PC-9 (cell line): Measurements from ENCODE around the gene PRKCB. TPM values are rescaled to one million over a fixed set of nuclear protein-coding genes. Genes with fewer than 3 reads are reported as not detected.
"Not testable (repeated sequence)": the region's sequence is repeated elsewhere in the genome, so short reads cannot be mapped to it uniquely, and the experiment has no call there.

ENCODE experiments used
- BruUV-seq: library from RNA; stranded (reverse); fragments of 400-500 nt; replicated peaks from 2 replicates; lab custom pipeline; 2021; lab: Mats Ljungman, UMichigan
- CTCF ChIA-PET: fragments of 300-600 bp; sonication (Branson Sonifier 250); formaldehyde crosslinking; loops from one replicate; lab custom pipeline; 2022; ENCODE audit warnings: antibody characterized with exemption; lab: Charles Lee
- POLR2A ChIA-PET: fragments of 300-600 bp; sonication (Branson Sonifier 250); formaldehyde crosslinking; loops from one replicate; lab custom pipeline; 2022; ENCODE audit warnings: antibody characterized with exemption; ENCODE audit not compliant: unreplicated experiment; lab: Charles Lee
- DNase-seq, 2 experiments: peaks; one replicate each; pipeline versions ENCODE4 v3.0.0 to v3.0.0-alpha.2; 2015 to 2022; ENCODE audit warnings: mixed read lengths in 1 of 2
- H2AFZ ChIP-seq: fragments of 200-600 bp; sonication (generic); 2 replicates; pipeline ENCODE4 v1.8.1; 2017; ENCODE audit warnings: antibody characterized with exemption
- H3F3A ChIP-seq: fragments of 200-600 bp; sonication (generic); 2 replicates; pipeline ENCODE4 v1.8.1; 2017; ENCODE audit warnings: antibody characterized with exemption, mild to moderate bottlenecking, low read depth; ENCODE audit not compliant: insufficient read depth
- H3K27ac ChIP-seq: fragments of 200-600 bp; sonication (generic); 2 replicates; pipeline ENCODE4 v1.6.1; 2016; ENCODE audit warnings: mixed run types
- H3K27me3 ChIP-seq: fragments of 200-600 bp; sonication (generic); 2 replicates; pipeline ENCODE4 v1.6.1; 2016; ENCODE audit warnings: low read depth, mixed run types; ENCODE audit not compliant: insufficient read depth
- H3K36me3 ChIP-seq: fragments of 200-600 bp; sonication (generic); 2 replicates; pipeline ENCODE4 v1.6.1; 2016; ENCODE audit warnings: low read depth, mixed run types
- H3K4me1 ChIP-seq: fragments of 200-600 bp; sonication (generic); replicated peaks from 2 replicates; pipeline ENCODE4 v1.6.1; 2016; ENCODE audit warnings: mixed run types; ENCODE audit not compliant: insufficient read depth
- H3K4me2 ChIP-seq: fragments of 200-600 bp; sonication (generic); 2 replicates; pipeline ENCODE4 v1.6.1; 2017; ENCODE audit warnings: mixed run types
- H3K4me3 ChIP-seq: fragments of 200-600 bp; sonication (generic); 2 replicates; pipeline ENCODE4 v1.6.1; 2016; ENCODE audit warnings: mixed run types
- H3K79me2 ChIP-seq: fragments of 200-600 bp; sonication (generic); 2 replicates; pipeline ENCODE4 v1.6.1; 2017; ENCODE audit warnings: low read depth, mixed run types
- H3K9me2 ChIP-seq: fragments of 200-600 bp; sonication (generic); 2 replicates; pipeline ENCODE4 v1.8.1; 2017; ENCODE audit warnings: mild to moderate bottlenecking; ENCODE audit not compliant: insufficient read depth
- H3K9me3 ChIP-seq: fragments of 200-600 bp; sonication (generic); 2 replicates; pipeline ENCODE4 v1.8.1; 2016; ENCODE audit warnings: low read depth; ENCODE audit not compliant: insufficient read depth
- H4K20me1 ChIP-seq: fragments of 200-600 bp; sonication (generic); 2 replicates; pipeline ENCODE4 v1.8.1; 2017; ENCODE audit not compliant: insufficient read depth
- EZH2 ChIP-seq: fragments of 200-600 bp; sonication (generic); IDR thresholded peaks from 2 replicates; pipeline ENCODE4 v1.8.0; 2017; ENCODE audit warnings: antibody characterized with exemption, low read depth
- intact Hi-C: fragments of 100-400 bp; cut with micrococcal nuclease; formaldehyde crosslinking; loops from one replicate; pipeline ENCODE4 v1.10.0; 2022; ENCODE audit not compliant: unreplicated experiment
- total RNA-seq: library from RNA; stranded (reverse); gene quantifications from 2 replicates; pipeline ENCODE4 v1.2.3, GENCODE V29; 2021
- TF ChIP-seq, protein P1 (sequence below): fragments of 200-600 bp; sonication (generic); conservative IDR thresholded peaks from 2 replicates; pipeline ENCODE4 v1.6.1; 2017; ENCODE audit warnings: mixed run types, antibody characterized with exemption, mild to moderate bottlenecking, moderate library complexity

The PRKCB gene
- total RNA-seq, 1 experiment from 2014 or later, result not detected

- Histone ChIP-seq H4K20me1 (no peaks in the 10 kb centered on the region), H3K27me3 (peaks cover 42% of the 10 kb centered on the region), H3K9me2 (no peaks in the 10 kb centered on the region), H3K36me3 (no peaks in the 10 kb centered on the region), H3K4me1 (no peaks in the 10 kb centered on the region), H2AFZ (no peak overlapping the region), H3F3A (no peaks in the 10 kb centered on the region), H3K9me3 (no peaks in the 10 kb centered on the region), H3K4me2 (no peak overlapping the region), H3K79me2 (no peaks in the 10 kb centered on the region), H3K4me3 (no peak overlapping the region), H3K27ac (no peak overlapping the region)
- DNase-seq, result no peak
- TF ChIP-seq, protein P1, sequence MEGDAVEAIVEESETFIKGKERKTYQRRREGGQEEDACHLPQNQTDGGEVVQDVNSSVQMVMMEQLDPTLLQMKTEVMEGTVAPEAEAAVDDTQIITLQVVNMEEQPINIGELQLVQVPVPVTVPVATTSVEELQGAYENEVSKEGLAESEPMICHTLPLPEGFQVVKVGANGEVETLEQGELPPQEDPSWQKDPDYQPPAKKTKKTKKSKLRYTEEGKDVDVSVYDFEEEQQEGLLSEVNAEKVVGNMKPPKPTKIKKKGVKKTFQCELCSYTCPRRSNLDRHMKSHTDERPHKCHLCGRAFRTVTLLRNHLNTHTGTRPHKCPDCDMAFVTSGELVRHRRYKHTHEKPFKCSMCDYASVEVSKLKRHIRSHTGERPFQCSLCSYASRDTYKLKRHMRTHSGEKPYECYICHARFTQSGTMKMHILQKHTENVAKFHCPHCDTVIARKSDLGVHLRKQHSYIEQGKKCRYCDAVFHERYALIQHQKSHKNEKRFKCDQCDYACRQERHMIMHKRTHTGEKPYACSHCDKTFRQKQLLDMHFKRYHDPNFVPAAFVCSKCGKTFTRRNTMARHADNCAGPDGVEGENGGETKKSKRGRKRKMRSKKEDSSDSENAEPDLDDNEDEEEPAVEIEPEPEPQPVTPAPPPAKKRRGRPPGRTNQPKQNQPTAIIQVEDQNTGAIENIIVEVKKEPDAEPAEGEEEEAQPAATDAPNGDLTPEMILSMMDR, result no peak
- no peak for TF ChIP-seq EZH2
- CTCF ChIA-PET, result no interaction called here
- no TSS peak for BruUV-seq
- intact Hi-C loops, result no loop called here
- POLR2A ChIA-PET, result no interaction called here
Measured at GRCh38 chr16:24101431-24101830, 265.6 kb downstream of the PRKCB start.

DNA sequence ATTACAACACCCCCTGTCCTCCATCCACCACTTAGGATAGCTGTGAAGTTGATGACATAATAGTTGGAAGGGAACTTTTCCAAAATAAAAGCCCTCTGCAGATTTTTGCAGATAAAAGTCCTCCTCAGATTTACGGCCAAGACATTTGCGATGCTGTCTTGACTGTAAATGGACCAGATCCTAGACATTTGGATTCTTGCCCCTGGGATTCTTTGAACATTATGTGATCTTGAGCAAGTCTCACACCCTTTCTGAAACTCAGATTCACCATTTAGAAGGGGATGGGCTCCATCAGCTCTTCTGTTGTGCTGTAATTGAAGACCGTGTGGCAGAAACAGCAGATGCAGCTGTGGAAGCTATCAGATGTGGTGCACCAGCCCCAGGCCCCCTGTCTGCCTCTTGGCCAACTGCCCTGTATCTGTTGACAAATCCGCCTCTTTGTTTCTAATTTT, 266.5 kb downstream of the PRKCB start:
- intact Hi-C loops, result no loop called here
- Histone ChIP-seq H3F3A (no peaks in the 10 kb centered on the region), H2AFZ (no peak overlapping the region), H3K27me3 (peaks cover 42% of the 10 kb centered on the region), H3K36me3 (no peaks in the 10 kb centered on the region), H3K9me2 (no peaks in the 10 kb centered on the region), H3K79me2 (no peaks in the 10 kb centered on the region), H3K4me3 (no peak overlapping the region), H3K27ac (no peak overlapping the region), H3K4me1 (no peaks in the 10 kb centered on the region), H3K4me2 (no peak overlapping the region), H4K20me1 (no peaks in the 10 kb centered on the region), H3K9me3 (no peaks in the 10 kb centered on the region)
- DNase-seq, result no peak
- no TSS peak for BruUV-seq
- ChIA-PET POLR2A (no interaction called here), CTCF (no interaction called here)
- TF ChIP-seq EZH2, result no peak
- TF ChIP-seq, protein P1, result no peak

- H4K20me1 ChIP-seq, BruUV-seq, DNase-seq, H3K9me3 ChIP-seq, H3K9me2 ChIP-seq, H3K79me2 ChIP-seq, H2AFZ ChIP-seq, H3K27ac ChIP-seq, H3K4me2 ChIP-seq, H3K4me1 ChIP-seq, H3F3A ChIP-seq, POLR2A ChIA-PET, CTCF ChIA-PET, H3K4me3 ChIP-seq, intact Hi-C loops, H3K36me3 ChIP-seq: not testable (repeated sequence)
- H3K27me3 ChIP-seq, result peaks cover 41% of the 10 kb centered on the region
Measured at GRCh38 chr16:24105471-24105870, 269.7 kb downstream of the PRKCB start.

DNA sequence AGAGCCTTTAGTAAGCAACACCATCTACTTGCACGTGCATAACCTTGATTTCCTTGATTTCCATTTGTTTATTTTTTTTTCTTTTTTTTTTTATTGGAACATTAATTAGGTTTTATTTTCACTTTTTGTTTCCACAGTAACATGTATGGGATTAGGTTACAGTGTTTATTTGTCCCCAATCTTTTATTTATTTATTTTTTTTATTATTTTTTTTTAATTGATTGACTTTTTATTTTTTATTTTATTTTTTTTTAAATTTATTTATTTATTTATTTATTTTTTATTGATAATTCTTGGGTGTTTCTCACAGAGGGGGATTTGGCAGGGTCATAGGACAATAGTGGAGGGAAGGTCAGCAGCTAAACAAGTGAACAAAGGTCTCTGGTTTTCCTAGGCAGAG, 272.3 kb downstream of the PRKCB start:
- H3K36me3 ChIP-seq, H3K27ac ChIP-seq, H3K4me3 ChIP-seq, intact Hi-C loops, H3K79me2 ChIP-seq, H4K20me1 ChIP-seq, H3F3A ChIP-seq, CTCF ChIA-PET, H3K9me2 ChIP-seq, H2AFZ ChIP-seq, H3K4me1 ChIP-seq, H3K9me3 ChIP-seq, DNase-seq, POLR2A ChIA-PET, BruUV-seq, H3K4me2 ChIP-seq: not testable (repeated sequence)
- H3K27me3 ChIP-seq, result peaks cover 18% of the 10 kb centered on the region
